Esophagus squamous epithelium (tissue), 5 donors: ENCODE results near the gene VCL. TPM values are rescaled to one million over a fixed set of nuclear protein-coding genes. Genes with fewer than 3 reads are reported as not detected.

ENCODE experiments used
- DNase-seq: peaks from one replicate; lab custom pipeline; 2025; lab: John Stamatoyannopoulos, UW
- H3K27ac ChIP-seq, 4 donors: fragments of 200-600 bp; sonication (generic); one replicate each; pipeline ENCODE4 v1.5.1; 2016 to 2019; ENCODE audit warnings: mild to moderate bottlenecking in 1 of 4
- H3K27me3 ChIP-seq, 4 donors: fragments of 200-600 bp; sonication (generic); 1 replicate in 3 of 4; 2 replicates in 1 of 4; pipeline versions ENCODE4 v1.5.1 to v1.6.0; 2017 to 2021; ENCODE audit warnings: antibody characterized with exemption in 1 of 4
- H3K36me3 ChIP-seq, 3 donors: fragments of 200-600 bp; sonication (generic); one replicate each; pipeline ENCODE4 v1.5.1; 2016 to 2019
- H3K4me1 ChIP-seq, 3 donors: fragments of 200-600 bp; sonication (generic); one replicate each; pipeline ENCODE4 v1.5.1; 2017 to 2019
- H3K4me3 ChIP-seq, 4 donors: fragments of 200-600 bp; sonication (generic); 1 replicate in 3 of 4; 2 replicates in 1 of 4; pipeline ENCODE4 v1.5.1; 2016 to 2019; ENCODE audit warnings: mild to moderate bottlenecking in 2 of 4, moderate library complexity in 1 of 4
- H3K9me3 ChIP-seq, 3 donors: fragments of 200-600 bp; sonication (generic); one replicate each; pipeline ENCODE4 v1.5.1; 2016 to 2019
- CTCF ChIP-seq, 6 experiments: fragments of 450-650 bp in 4 of 6; fragments of 200-600 bp in 2 of 6; sonication (generic) in 2 of 6; IDR thresholded peaks; one replicate each; pipeline ENCODE4 v1.5.1; 2016 to 2019; ENCODE audit warnings: antibody characterized with exemption in 6 of 6, mild to moderate bottlenecking in 4 of 6, moderate library complexity in 4 of 6
- POLR2A ChIP-seq, 4 donors: fragments of 450-650 bp; IDR thresholded peaks; one replicate each; pipeline ENCODE4 v1.6.1; 2017; ENCODE audit warnings: antibody characterized with exemption in 4 of 4, mild to moderate bottlenecking in 4 of 4, moderate library complexity in 3 of 4
- WGBS, 2 donors: methylation state at CpG; one replicate each; pipeline ENCODE4 v1.1.5; 2018; 5-methylcytosine and 5-hydroxymethylcytosine counted together
- intact Hi-C: fragments of 100-400 bp; cut with DNase I; formaldehyde crosslinking; loops from one replicate; pipeline ENCODE4 v1.15.0; 2022
- total RNA-seq, 4 donors: library from RNA; depleted of rRNA; stranded (reverse); fragments of >200 nt; gene quantifications; one replicate each; pipeline ENCODE4 v1.1.0, GENCODE V29; 2016
- donor health status: DM: yes; HTN: yes; CAD: no.

The VCL gene
- total RNA-seq, 4 donors from 2014 or later = 64.8 to 143 (median 75.0) TPM

- WGBS, 2 donors = 64 to 74% methylated on average over 3 of the region's 3 CpGs
- intact Hi-C loops = no loop called here
- no peak overlapping the region for H3K27ac ChIP-seq
- no peak overlapping the region for H3K4me3 ChIP-seq
- TF ChIP-seq CTCF (IDR thresholded peaks at IDR 0.05) (no peak), POLR2A (IDR thresholded peaks at IDR 0.05) (no peak)
- H3K4me1 ChIP-seq = peaks cover 0 to 17% (median 8%) of the 10 kb centered on the region in 3 donors
- H3K9me3 ChIP-seq = no peaks in the 10 kb centered on the region
- no peaks in the 10 kb centered on the region for H3K27me3 ChIP-seq
- no peak for DNase-seq
- peaks cover 0 to 11% (median 0%) of the 10 kb centered on the region in 3 donors for H3K36me3 ChIP-seq
Observed at GRCh38 chr10:74163319-74164068, 165.6 kb downstream of the VCL start.

- intact Hi-C loops = no loop called here
- H3K27ac ChIP-seq = no peak overlapping the region
Observed at GRCh38 chr10:74164716-74165529, 167.0 kb downstream of the VCL start.

GRCh38 chr10:74165530-74165901 is 167.6 kb downstream of the VCL start:
- Histone ChIP-seq H3K9me3 (no peaks in the 10 kb centered on the region), H3K36me3 (peaks cover 0 to 11% (median 0%) of the 10 kb centered on the region in 3 donors), H3K27ac (no peak overlapping the region), H3K4me3 (no peak overlapping the region), H3K4me1 (peaks cover 0 to 17% (median 8%) of the 10 kb centered on the region in 3 donors), H3K27me3 (no peaks in the 10 kb centered on the region)
- intact Hi-C loops = no loop called here
- TF ChIP-seq CTCF (IDR thresholded peaks at IDR 0.05) (no peak), POLR2A (IDR thresholded peaks at IDR 0.05) (no peak)
- no peak for DNase-seq
- 32 to 38% methylated on average over 2 of the region's 2 CpGs for WGBS, 2 donors

More at GRCh38 chr10:74164716-74165529, 167.0 kb downstream of the VCL start:
- Histone ChIP-seq H3K9me3 (no peaks in the 10 kb centered on the region), H3K36me3 (peaks cover 0 to 11% (median 0%) of the 10 kb centered on the region in 3 donors), H3K4me1 (peaks cover 0 to 17% (median 8%) of the 10 kb centered on the region in 3 donors), H3K4me3 (no peak overlapping the region), H3K27me3 (no peaks in the 10 kb centered on the region)
- WGBS, 2 donors = 54 to 55% methylated on average over 5 to 6 of the region's 6 CpGs
- TF ChIP-seq CTCF (IDR thresholded peaks at IDR 0.05) (no peak), POLR2A (IDR thresholded peaks at IDR 0.05) (no peak)
- no peak for DNase-seq

- no peak for TF ChIP-seq POLR2A (IDR thresholded peaks at IDR 0.05)
- TF ChIP-seq CTCF (IDR thresholded peaks at IDR 0.05) = no peak
Observed at GRCh38 chr10:74167443-74167842, 169.5 kb downstream of the VCL start.

More at GRCh38 chr10:74167443-74167842, 169.5 kb downstream of the VCL start:
- peaks cover 0 to 17% (median 8%) of the 10 kb centered on the region in 3 donors for H3K4me1 ChIP-seq
- H3K27ac ChIP-seq = no peak overlapping the region
- intact Hi-C loops = no loop called here
- H3K4me3 ChIP-seq = no peak overlapping the region
- H3K36me3 ChIP-seq = no peaks in the 10 kb centered on the region
- no peak for DNase-seq
- H3K9me3 ChIP-seq = no peaks in the 10 kb centered on the region
- 63% methylated on average over 1 of the region's 1 CpG; no CpG with 5 or more reads in 1 of the 2 donors for WGBS, 2 donors
- H3K27me3 ChIP-seq = no peaks in the 10 kb centered on the region

Other genes starting within 250 kb of the VCL start
- 10 to 100 TPM; 21.4 to 41.1 (median 32.8) TPM for gene CHCHD1, start 216.1 kb upstream of the VCL start, total RNA-seq
- gene ZSWIM8, start 212.5 kb upstream of the VCL start, total RNA-seq = 100 to 1,000 TPM in 1 of 4 donors, 10 to 100 TPM in 3; 33.3 to 116 (median 83.9) TPM
- gene NDST2, start 186.5 kb upstream of the VCL start, total RNA-seq = 10 to 100 TPM; 20.6 to 30.3 (median 22.3) TPM
- gene CAMK2G, start 123.6 kb upstream of the VCL start, total RNA-seq = 10 to 100 TPM; 15.5 to 37.0 (median 28.6) TPM
- 10 to 100 TPM in 2 of 4 donors, 1 to 10 TPM in 2; 8.8 to 15.9 (median 11.9) TPM for gene PLAU, start 87.0 kb upstream of the VCL start, total RNA-seq
- 10 to 100 TPM; 23.0 to 26.1 (median 24.3) TPM for gene AP3M1, start 152.7 kb downstream of the VCL start, total RNA-seq
- gene ADK, start 153.1 kb downstream of the VCL start, total RNA-seq = 10 to 100 TPM; 43.3 to 78.4 (median 68.4) TPM